ENCODE measurements around the gene C1orf210. TPM values are rescaled to one million over a fixed set of nuclear protein-coding genes. Genes with fewer than 3 reads are reported as not detected.

Gene C1orf210
- total RNA-seq, 2 experiments from 2014 or later: not detected

DNA sequence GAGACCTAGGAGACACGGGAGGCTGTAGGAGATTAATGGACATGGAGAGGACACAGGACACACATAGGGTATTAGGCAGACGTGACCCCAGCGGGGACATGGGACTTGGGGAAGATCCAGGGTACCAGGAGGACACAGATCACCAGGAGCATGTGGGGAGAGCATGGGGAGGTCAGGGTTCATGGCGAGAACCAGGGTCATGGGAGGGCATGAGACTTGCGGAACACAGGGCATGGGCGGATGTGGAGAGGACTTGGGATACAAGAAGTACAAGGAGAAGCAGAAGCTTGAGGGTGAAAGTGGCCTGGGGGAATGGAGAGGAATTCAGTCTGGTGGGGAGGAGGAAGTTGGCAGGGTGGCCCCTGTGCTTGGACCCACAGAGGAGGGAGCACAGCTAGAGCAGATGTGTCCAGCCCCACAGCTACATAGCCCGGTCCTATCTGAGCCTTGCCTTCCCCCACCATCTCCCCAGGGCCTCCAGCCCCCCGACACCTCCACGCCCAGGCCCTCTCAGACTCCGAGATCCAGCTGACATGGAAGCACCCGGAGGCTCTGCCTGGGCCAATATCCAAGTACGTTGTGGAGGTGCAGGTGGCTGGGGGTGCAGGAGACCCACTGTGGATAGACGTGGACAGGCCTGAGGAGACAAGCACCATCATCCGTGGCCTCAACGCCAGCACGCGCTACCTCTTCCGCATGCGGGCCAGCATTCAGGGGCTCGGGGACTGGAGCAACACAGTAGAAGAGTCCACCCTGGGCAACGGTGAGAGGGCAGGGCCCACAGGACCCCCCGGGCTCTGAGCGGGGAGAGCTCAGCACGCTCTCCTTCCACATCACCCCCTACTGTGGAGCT, 27.5 kb upstream of the C1orf210 start:
- no peak overlapping the region for H3K27ac ChIP-seq (ENCODE audit: low read depth in 1 of 2, low read length in 2 of 2)
- intact Hi-C loops (cut with DNase I, micrococcal nuclease): no loop called here
- no peak overlapping the region for H3K27ac Mint-ChIP-seq
- H3K9me3 Mint-ChIP-seq: no peaks in the 10 kb centered on the region
- no peaks in the 10 kb centered on the region for H3K4me1 Mint-ChIP-seq (ENCODE audit: low read depth)
- no peak for DNase-seq
- no peaks in the 10 kb centered on the region for H3K36me3 Mint-ChIP-seq (ENCODE audit: low read depth)
- no peaks in the 10 kb centered on the region for H3K9me3 ChIP-seq (ENCODE audit: control insufficient read depth in 1 of 2, insufficient read depth in 1 of 2, low read length in 2 of 2)
- no peaks in the 10 kb centered on the region for H3K27me3 ChIP-seq (ENCODE audit: control insufficient read depth in 1 of 2, insufficient read depth in 2 of 2, low read length in 2 of 2)
- no peaks in the 10 kb centered on the region for H3K36me3 ChIP-seq (ENCODE audit: insufficient read depth, low read length)
- ChIA-PET POLR2A (no interaction called here), CTCF (no interaction called here)
- no peaks in the 10 kb centered on the region for H3K4me1 ChIP-seq (ENCODE audit: insufficient read depth, low read length)
- H3K27me3 Mint-ChIP-seq: no peaks in the 10 kb centered on the region
- no peak for ATAC-seq (ENCODE audit: poor library complexity)
- TF ChIP-seq, protein P1, sequence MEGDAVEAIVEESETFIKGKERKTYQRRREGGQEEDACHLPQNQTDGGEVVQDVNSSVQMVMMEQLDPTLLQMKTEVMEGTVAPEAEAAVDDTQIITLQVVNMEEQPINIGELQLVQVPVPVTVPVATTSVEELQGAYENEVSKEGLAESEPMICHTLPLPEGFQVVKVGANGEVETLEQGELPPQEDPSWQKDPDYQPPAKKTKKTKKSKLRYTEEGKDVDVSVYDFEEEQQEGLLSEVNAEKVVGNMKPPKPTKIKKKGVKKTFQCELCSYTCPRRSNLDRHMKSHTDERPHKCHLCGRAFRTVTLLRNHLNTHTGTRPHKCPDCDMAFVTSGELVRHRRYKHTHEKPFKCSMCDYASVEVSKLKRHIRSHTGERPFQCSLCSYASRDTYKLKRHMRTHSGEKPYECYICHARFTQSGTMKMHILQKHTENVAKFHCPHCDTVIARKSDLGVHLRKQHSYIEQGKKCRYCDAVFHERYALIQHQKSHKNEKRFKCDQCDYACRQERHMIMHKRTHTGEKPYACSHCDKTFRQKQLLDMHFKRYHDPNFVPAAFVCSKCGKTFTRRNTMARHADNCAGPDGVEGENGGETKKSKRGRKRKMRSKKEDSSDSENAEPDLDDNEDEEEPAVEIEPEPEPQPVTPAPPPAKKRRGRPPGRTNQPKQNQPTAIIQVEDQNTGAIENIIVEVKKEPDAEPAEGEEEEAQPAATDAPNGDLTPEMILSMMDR (IDR thresholded peaks at IDR 0.05): no peak
- H3K4me3 ChIP-seq (ENCODE audit: low read length): no peak overlapping the region
- no peak overlapping the region for H3K4me3 Mint-ChIP-seq

DNA sequence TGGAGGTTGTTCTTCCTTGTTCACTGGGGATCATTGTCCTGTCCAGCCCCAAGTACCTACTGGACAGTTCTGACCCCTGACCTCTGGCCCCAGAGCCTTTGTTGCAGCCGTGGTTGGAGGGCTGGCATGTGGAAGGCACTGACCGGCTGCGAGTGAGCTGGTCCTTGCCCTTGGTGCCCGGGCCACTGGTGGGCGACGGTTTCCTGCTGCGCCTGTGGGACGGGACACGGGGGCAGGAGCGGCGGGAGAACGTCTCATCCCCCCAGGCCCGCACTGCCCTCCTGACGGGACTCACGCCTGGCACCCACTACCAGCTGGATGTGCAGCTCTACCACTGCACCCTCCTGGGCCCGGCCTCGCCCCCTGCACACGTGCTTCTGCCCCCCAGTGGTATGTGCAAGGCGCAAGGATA, 26.8 kb upstream of the C1orf210 start:
- no peaks in the 10 kb centered on the region for H3K27me3 Mint-ChIP-seq
- H3K36me3 ChIP-seq (ENCODE audit: insufficient read depth, low read length): no peaks in the 10 kb centered on the region
- no peak for ATAC-seq (ENCODE audit: poor library complexity)
- TF ChIP-seq, protein P1 (IDR thresholded peaks at IDR 0.05): no peak
- H3K9me3 ChIP-seq (ENCODE audit: control insufficient read depth in 1 of 2, insufficient read depth in 1 of 2, low read length in 2 of 2): no peaks in the 10 kb centered on the region
- no peak for DNase-seq
- ChIA-PET POLR2A (no interaction called here), CTCF (no interaction called here)
- H3K36me3 Mint-ChIP-seq (ENCODE audit: low read depth): no peaks in the 10 kb centered on the region
- intact Hi-C loops (cut with DNase I, micrococcal nuclease): no loop called here
- H3K9me3 Mint-ChIP-seq: no peaks in the 10 kb centered on the region
- no peak overlapping the region for H3K27ac ChIP-seq (ENCODE audit: low read depth in 1 of 2, low read length in 2 of 2)
- no peak overlapping the region for H3K27ac Mint-ChIP-seq
- no peaks in the 10 kb centered on the region for H3K4me1 Mint-ChIP-seq (ENCODE audit: low read depth)
- no peak overlapping the region for H3K4me3 Mint-ChIP-seq
- H3K4me3 ChIP-seq (ENCODE audit: low read length): no peak overlapping the region
- no peaks in the 10 kb centered on the region for H3K27me3 ChIP-seq (ENCODE audit: control insufficient read depth in 1 of 2, insufficient read depth in 2 of 2, low read length in 2 of 2)
- H3K4me1 ChIP-seq (ENCODE audit: insufficient read depth, low read length): no peaks in the 10 kb centered on the region

GRCh38 chr1:43311521-43311920, 26.1 kb upstream of the C1orf210 start:
- no peak overlapping the region for H3K27ac ChIP-seq (ENCODE audit: low read depth in 1 of 2, low read length in 2 of 2)
- intact Hi-C loops (cut with DNase I, micrococcal nuclease): no loop called here
- Mint-ChIP-seq H3K9me3 (no peaks in the 10 kb centered on the region), H3K4me1 (ENCODE audit: low read depth) (no peaks in the 10 kb centered on the region), H3K4me3 (no peak overlapping the region), H3K36me3 (ENCODE audit: low read depth) (no peaks in the 10 kb centered on the region), H3K27ac (no peak overlapping the region), H3K27me3 (no peaks in the 10 kb centered on the region)
- no peaks in the 10 kb centered on the region for H3K36me3 ChIP-seq (ENCODE audit: insufficient read depth, low read length)
- no peak for ATAC-seq (ENCODE audit: poor library complexity)
- H3K4me3 ChIP-seq (ENCODE audit: low read length): no peak overlapping the region
- H3K9me3 ChIP-seq (ENCODE audit: control insufficient read depth in 1 of 2, insufficient read depth in 1 of 2, low read length in 2 of 2): no peaks in the 10 kb centered on the region
- no peak for DNase-seq
- H3K27me3 ChIP-seq (ENCODE audit: control insufficient read depth in 1 of 2, insufficient read depth in 2 of 2, low read length in 2 of 2): no peaks in the 10 kb centered on the region
- TF ChIP-seq, protein P1 (IDR thresholded peaks at IDR 0.05): no peak
- CTCF ChIA-PET: no interaction called here
- H3K4me1 ChIP-seq (ENCODE audit: insufficient read depth, low read length): no peaks in the 10 kb centered on the region
- POLR2A ChIA-PET: no interaction called here

Measured in CD4-positive, alpha-beta T cell (primary cell).